Neural progenitor cell (in vitro differentiated cells): ENCODE data around the gene STMN3. TPM values are rescaled to one million over a fixed set of nuclear protein-coding genes. Genes with fewer than 3 reads are reported as not detected.
"Not testable (repeated sequence)": the region's sequence is repeated elsewhere in the genome, so short reads cannot be mapped to it uniquely, and the experiment has no call there.

Experiments used
- DNase-seq: peaks from one replicate; pipeline ENCODE4 v3.0.0-alpha.2; 2016; ENCODE audit warnings: low spot score
- H2AFZ ChIP-seq: fragments of 200-600 bp; sonication (generic); replicated peaks from 2 replicates; pipeline ENCODE4 v1.6.1; 2016; ENCODE audit warnings: antibody characterized with exemption
- H3F3A ChIP-seq: fragments of 200-600 bp; sonication (generic); 2 replicates; pipeline ENCODE4 v1.6.1; 2016; ENCODE audit warnings: antibody characterized with exemption, low read depth
- H3K27ac ChIP-seq: fragments of 200-600 bp; sonication (generic); 2 replicates; pipeline ENCODE4 v1.5.1; 2016; ENCODE audit warnings: mild to moderate bottlenecking
- H3K27me3 ChIP-seq: fragments of 200-600 bp; sonication (generic); 2 replicates; pipeline ENCODE4 v1.6.1; 2016; ENCODE audit warnings: mild to moderate bottlenecking, moderate library complexity
- H3K36me3 ChIP-seq: fragments of 200-600 bp; sonication (generic); 2 replicates; pipeline ENCODE4 v1.5.1; 2016
- H3K4me1 ChIP-seq: fragments of 200-600 bp; sonication (generic); 2 replicates; pipeline ENCODE4 v1.6.1; 2016; ENCODE audit warnings: mixed run types
- H3K4me2 ChIP-seq: fragments of 200-600 bp; sonication (generic); 2 replicates; pipeline ENCODE4 v1.6.1; 2016
- H3K4me3 ChIP-seq: fragments of 200-600 bp; sonication (generic); 2 replicates; pipeline ENCODE4 v1.5.1; 2016
- H3K79me2 ChIP-seq: fragments of 200-600 bp; sonication (generic); 2 replicates; pipeline ENCODE4 v1.6.1; 2016; ENCODE audit warnings: low read depth
- H3K9ac ChIP-seq: fragments of 200-600 bp; sonication (generic); 2 replicates; pipeline ENCODE4 v1.6.1; 2016
- H3K9me3 ChIP-seq: fragments of 200-600 bp; sonication (generic); 2 replicates; pipeline ENCODE4 v1.5.1; 2016; ENCODE audit warnings: low read depth
- H4K20me1 ChIP-seq: fragments of 200-600 bp; sonication (generic); 2 replicates; pipeline ENCODE4 v1.6.1; 2016; ENCODE audit warnings: low read depth
- H3K27ac Mint-ChIP-seq: 3 replicates; pipeline ENCODE4 v1.8.0; 2021; ENCODE audit warnings: mixed read lengths
- H3K27me3 Mint-ChIP-seq: 2 replicates; pipeline ENCODE4 v1.8.0; 2022; ENCODE audit warnings: low read depth, mild to moderate bottlenecking, inconsistent platforms, moderate library complexity, mixed read lengths; ENCODE audit not compliant: insufficient read depth
- H3K36me3 Mint-ChIP-seq: 3 replicates; pipeline ENCODE4 v1.8.0; 2021; ENCODE audit warnings: mixed read lengths
- H3K4me1 Mint-ChIP-seq: 3 replicates; pipeline ENCODE4 v1.8.0; 2021; ENCODE audit warnings: mixed read lengths
- H3K4me3 Mint-ChIP-seq: 3 replicates; pipeline ENCODE4 v1.8.0; 2021; ENCODE audit warnings: mild to moderate bottlenecking, moderate library complexity, mixed read lengths
- H3K9me3 Mint-ChIP-seq: 3 replicates; pipeline ENCODE4 v1.8.0; 2020; ENCODE audit warnings: mixed read lengths
- CTCF ChIP-seq: fragments of 200-600 bp; sonication (generic); IDR thresholded peaks from 2 replicates; pipeline ENCODE4 v1.5.1; 2017; ENCODE audit warnings: antibody characterized with exemption, mild to moderate bottlenecking
- EZH2 ChIP-seq: fragments of 200-600 bp; sonication (generic); IDR thresholded peaks from 2 replicates; pipeline ENCODE4 v1.6.1; 2017; ENCODE audit warnings: antibody characterized with exemption, mild to moderate bottlenecking, moderate library complexity
- EZH2phosphoT487 ChIP-seq: fragments of 200-600 bp; sonication (generic); IDR thresholded peaks from 2 replicates; pipeline ENCODE4 v1.6.1; 2017; ENCODE audit warnings: antibody characterized with exemption
- total RNA-seq: library from RNA; depleted of rRNA; stranded (reverse); fragments of >200 nt; gene quantifications from 2 replicates; pipeline ENCODE4 v1.2.3, GENCODE V29; 2015; ENCODE audit warnings: low replicate concordance

STMN3 gene
- total RNA-seq, 1 donor from 2014 or later: 3.3 TPM

GRCh38 chr20:63661959-63662812 is 9.0 kb upstream of the STMN3 start:
- Histone ChIP-seq H3K27me3 (no peaks in the 10 kb centered on the region), H3K4me3 (no peak overlapping the region), H3K9me3 (no peaks in the 10 kb centered on the region), H3K4me2 (no peak overlapping the region), H3K9ac (no peak overlapping the region), H2AFZ (no peak overlapping the region), H3K79me2 (peaks cover 8% of the 10 kb centered on the region), H3F3A (no peaks in the 10 kb centered on the region), H3K27ac (no peak overlapping the region), H3K4me1 (no peaks in the 10 kb centered on the region), H3K36me3 (no peaks in the 10 kb centered on the region), H4K20me1 (peaks cover 3% of the 10 kb centered on the region)
- no peak for DNase-seq
- Mint-ChIP-seq H3K4me3 (peak overlapping the region; percentile 27), H3K36me3 (peaks cover 13% of the 10 kb centered on the region), H3K27me3 (peaks cover 4% of the 10 kb centered on the region), H3K27ac (no peak overlapping the region), H3K4me1 (peaks cover 28% of the 10 kb centered on the region), H3K9me3 (no peaks in the 10 kb centered on the region)
- TF ChIP-seq EZH2phosphoT487 (no peak), CTCF (no peak), EZH2 (no peak)

GRCh38 chr20:63661108-63661507 is 7.9 kb upstream of the STMN3 start:
- H4K20me1 ChIP-seq: peaks cover 3% of the 10 kb centered on the region
- H3K27me3 ChIP-seq: no peaks in the 10 kb centered on the region
- no peak overlapping the region for H3K4me2 ChIP-seq
- H3K9ac ChIP-seq: no peak overlapping the region
- H3K9me3 Mint-ChIP-seq: no peaks in the 10 kb centered on the region
- H3K27ac Mint-ChIP-seq: no peak overlapping the region
- H3F3A ChIP-seq: no peaks in the 10 kb centered on the region
- no peaks in the 10 kb centered on the region for H3K4me1 ChIP-seq
- H3K4me3 Mint-ChIP-seq: no peak overlapping the region
- H3K9me3 ChIP-seq: no peaks in the 10 kb centered on the region
- no peak overlapping the region for H2AFZ ChIP-seq
- H3K36me3 Mint-ChIP-seq: peaks cover 7% of the 10 kb centered on the region
- H3K27me3 Mint-ChIP-seq: peaks cover 8% of the 10 kb centered on the region
- H3K4me1 Mint-ChIP-seq: peaks cover 31% of the 10 kb centered on the region
- DNase-seq: no peak
- no peak overlapping the region for H3K4me3 ChIP-seq
- TF ChIP-seq EZH2phosphoT487 (no peak), EZH2 (no peak), CTCF (no peak)
- H3K36me3 ChIP-seq: no peaks in the 10 kb centered on the region
- H3K79me2 ChIP-seq: peaks cover 8% of the 10 kb centered on the region
- no peak overlapping the region for H3K27ac ChIP-seq

GRCh38 chr20:63660622-63661021 is 7.4 kb upstream of the STMN3 start:
- Histone ChIP-seq H3K4me2 (no peak overlapping the region), H3K27me3 (no peaks in the 10 kb centered on the region), H3K9me3 (no peaks in the 10 kb centered on the region), H3K79me2 (peaks cover 8% of the 10 kb centered on the region), H2AFZ (no peak overlapping the region), H3K4me1 (no peaks in the 10 kb centered on the region), H3K9ac (no peak overlapping the region), H3K27ac (no peak overlapping the region), H3F3A (no peaks in the 10 kb centered on the region), H4K20me1 (peaks cover 3% of the 10 kb centered on the region), H3K4me3 (no peak overlapping the region), H3K36me3 (no peaks in the 10 kb centered on the region)
- H3K36me3 Mint-ChIP-seq: peaks cover 4% of the 10 kb centered on the region
- DNase-seq: no peak
- no peak overlapping the region for H3K27ac Mint-ChIP-seq
- TF ChIP-seq EZH2 (no peak), CTCF (no peak)
- H3K27me3 Mint-ChIP-seq: peaks cover 10% of the 10 kb centered on the region
- H3K9me3 Mint-ChIP-seq: no peaks in the 10 kb centered on the region
- peaks cover 31% of the 10 kb centered on the region for H3K4me1 Mint-ChIP-seq
- H3K4me3 Mint-ChIP-seq: peak overlapping the region; percentile 25

- H3K79me2 ChIP-seq, H3F3A ChIP-seq, H3K4me2 ChIP-seq, H3K9ac ChIP-seq, H3K27ac Mint-ChIP-seq, H3K27me3 ChIP-seq, H3K36me3 ChIP-seq, H3K9me3 Mint-ChIP-seq, H3K36me3 Mint-ChIP-seq, H3K27ac ChIP-seq, H4K20me1 ChIP-seq, H3K4me3 ChIP-seq, H3K9me3 ChIP-seq, H3K27me3 Mint-ChIP-seq, H3K4me1 ChIP-seq, DNase-seq, H2AFZ ChIP-seq: not testable (repeated sequence)
- Mint-ChIP-seq H3K4me1 (peaks cover 30% of the 10 kb centered on the region), H3K4me3 (peak overlapping the region; percentile 95)
These were observed 7.0 kb upstream of the STMN3 start for GRCh38 chr20:63660174-63660573.
